OCI-LY1 (cell line): ENCODE measurements around the gene KIF16B.

ENCODE experiments used
- CTCF ChIP-seq: fragments of 200-600 bp; sonication (generic), shearing (Covaris generic); IDR thresholded peaks from 2 replicates; pipeline ENCODE4 v1.5.1; 2017; ENCODE audit warnings: mild to moderate bottlenecking, antibody characterized with exemption, low read length, moderate library complexity, mixed read lengths
- EZH2 ChIP-seq: fragments of 200-600 bp; sonication (generic), shearing (Covaris generic); IDR thresholded peaks from 2 replicates; pipeline ENCODE4 v1.8.0; 2017; ENCODE audit warnings: borderline replicate concordance, mixed run types, mild to moderate bottlenecking, antibody characterized with exemption, low read length, moderate library complexity, mixed read lengths

GRCh38 chr20:16350465-16350864, 222.8 kb downstream of the KIF16B start:
- no peak for TF ChIP-seq CTCF
- TF ChIP-seq EZH2 = no peak
